ENCODE results near the gene COTL1. TPM values are rescaled to one million over a fixed set of nuclear protein-coding genes. Genes with fewer than 3 reads are reported as not detected.

COTL1 gene
- total and polyA plus RNA-seq, 9 of the 15 experiments (the other 6 are each of a cell fraction or from before 2014, with no cell fraction given): 27.7 to 185 (median 72.5) TPM

DNA sequence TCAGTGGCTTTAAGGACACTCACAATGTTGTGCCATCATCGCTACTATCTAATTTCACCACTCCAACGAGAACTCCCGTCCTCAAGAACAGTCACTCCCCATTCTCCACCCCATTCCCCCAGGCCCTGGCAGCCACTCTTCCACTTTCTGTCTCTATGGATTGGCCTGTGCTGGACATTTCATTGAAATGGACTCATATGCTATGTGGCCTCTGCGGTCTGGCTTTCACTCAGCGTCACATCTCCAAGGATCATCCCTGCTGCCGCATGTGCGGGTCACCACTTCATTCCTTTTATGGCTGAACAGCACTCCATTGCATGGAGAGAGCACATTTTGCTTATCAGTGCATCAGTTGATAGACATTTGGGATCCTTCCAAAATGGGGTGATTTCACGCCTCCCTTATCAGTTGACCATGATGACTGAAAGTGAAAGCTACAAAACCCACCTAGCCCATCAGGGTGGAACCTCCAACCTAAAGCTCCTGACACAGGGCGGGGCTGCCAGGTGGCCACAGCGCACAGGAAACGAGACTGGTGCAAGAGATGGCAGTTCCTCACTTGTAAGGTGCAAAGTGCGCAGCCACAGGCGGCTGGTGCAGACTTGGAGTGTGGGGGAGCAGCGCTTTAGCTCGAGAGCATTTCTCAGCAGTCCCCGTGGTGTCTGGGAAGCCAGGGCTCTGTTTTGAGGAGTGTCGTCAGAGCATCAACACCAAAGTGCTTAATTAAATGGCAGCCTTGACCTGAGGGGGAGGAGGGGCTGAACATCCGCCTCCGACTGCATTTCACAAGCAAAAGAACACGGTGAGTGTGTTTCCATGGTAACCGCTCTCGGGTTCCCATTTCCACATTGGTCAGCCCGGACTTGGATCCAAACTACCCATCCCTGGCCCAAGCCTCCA is 23.8 kb downstream of the COTL1 start (continued):
- no peak for TF ChIP-seq NKRF (IDR thresholded peaks at IDR 0.05; ENCODE audit: borderline replicate concordance)
- no peak for TF ChIP-seq XRCC3 (IDR thresholded peaks at IDR 0.05)
- TF ChIP-seq IRF2 (CRISPR knock-in tag; IDR thresholded peaks at IDR 0.05): no peak
- no peak for TF ChIP-seq SNRNP70 (optimal IDR thresholded peaks at IDR 0.05; ENCODE audit: low read depth, low read length)
- peak; percentile 94 for TF ChIP-seq BHLHE40 (IDR thresholded peaks at IDR 0.05; ENCODE audit: low read length)
- no peak for TF ChIP-seq ZNF23 (CRISPR knock-in tag; IDR thresholded peaks at IDR 0.05)
- TF ChIP-seq, protein P1, sequence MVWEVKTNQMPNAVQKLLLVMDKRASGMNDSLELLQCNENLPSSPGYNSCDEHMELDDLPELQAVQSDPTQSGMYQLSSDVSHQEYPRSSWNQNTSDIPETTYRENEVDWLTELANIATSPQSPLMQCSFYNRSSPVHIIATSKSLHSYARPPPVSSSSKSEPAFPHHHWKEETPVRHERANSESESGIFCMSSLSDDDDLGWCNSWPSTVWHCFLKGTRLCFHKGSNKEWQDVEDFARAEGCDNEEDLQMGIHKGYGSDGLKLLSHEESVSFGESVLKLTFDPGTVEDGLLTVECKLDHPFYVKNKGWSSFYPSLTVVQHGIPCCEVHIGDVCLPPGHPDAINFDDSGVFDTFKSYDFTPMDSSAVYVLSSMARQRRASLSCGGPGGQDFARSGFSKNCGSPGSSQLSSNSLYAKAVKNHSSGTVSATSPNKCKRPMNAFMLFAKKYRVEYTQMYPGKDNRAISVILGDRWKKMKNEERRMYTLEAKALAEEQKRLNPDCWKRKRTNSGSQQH (CRISPR knock-in tag; IDR thresholded peaks at IDR 0.05): no peak
- no peak for TF ChIP-seq SRSF1 (IDR thresholded peaks at IDR 0.05; ENCODE audit: low read depth, low read length)
- no peak for TF ChIP-seq ZNF212 (CRISPR knock-in tag; IDR thresholded peaks at IDR 0.05)
- TF ChIP-seq MEIS2 (IDR thresholded peaks at IDR 0.05; ENCODE audit: partially characterized antibody): peak; percentile 99
- TF ChIP-seq ZNF79 (CRISPR knock-in tag; IDR thresholded peaks at IDR 0.05; ENCODE audit: low read depth): peak; percentile 13; the same call in 1 of the 2 replicates
- no peak for TF ChIP-seq ZNF354B (CRISPR knock-in tag; IDR thresholded peaks at IDR 0.05)
- TF ChIP-seq ETV1 (tag; conservative IDR thresholded peaks at IDR 0.05; ENCODE audit: low read depth): peak; percentile 73
- peak; percentile 33 to 97; a peak in 3 of 4 replicates for TF ChIP-seq RCOR1 (IDR thresholded peaks at IDR 0.05; ENCODE audit: borderline replicate concordance in 1 of 2, low read depth in 2 of 2, low read length in 2 of 2)
- TF ChIP-seq MITF (IDR thresholded peaks at IDR 0.05): no peak
- no peak for TF ChIP-seq ZNF280B (CRISPR knock-in tag; IDR thresholded peaks at IDR 0.05)
- no peak for TF ChIP-seq MCM3 (IDR thresholded peaks at IDR 0.05)
- TF ChIP-seq ZNF3 (CRISPR knock-in tag; IDR thresholded peaks at IDR 0.05): peak; percentile 52; the same call in 1 of the 2 replicates
- peak; percentile 70 for TF ChIP-seq GABPA (tag; conservative IDR thresholded peaks at IDR 0.05; ENCODE audit: low read depth)
- no peak for TF ChIP-seq ZNF561 (CRISPR knock-in tag; conservative IDR thresholded peaks at IDR 0.05)
- TF ChIP-seq ZSCAN32 (CRISPR knock-in tag; IDR thresholded peaks at IDR 0.05): no peak
- peak; percentile 51; the same call in 1 of the 2 replicates for TF ChIP-seq ZNF263 (CRISPR knock-in tag; IDR thresholded peaks at IDR 0.05; ENCODE audit: borderline replicate concordance)

All from K562 (cell line).